ENCODE measurements around the gene PRR14L. TPM values are rescaled to one million over a fixed set of nuclear protein-coding genes. Genes with fewer than 3 reads are reported as not detected.
A peak's percentile ranks its signal among the peaks of the same experiment; 100 is the strongest.
"Not testable (repeated sequence)": the region's sequence is repeated elsewhere in the genome, so short reads cannot be mapped to it uniquely, and the experiment has no call there.

The PRR14L gene
- total RNA-seq, 6 experiments from 2014 or later: 28.4 to 39.6 (median 34.2) TPM

GRCh38 chr22:31748490-31748889 lies 1.4 kb downstream of the PRR14L start:
- Mint-ChIP-seq H3K4me1 (ENCODE audit: low read depth) (peaks cover 38% of the 10 kb centered on the region), H3K4me3 (peak overlapping the region; percentile 94), H3K27me3 (ENCODE audit: insufficient read depth) (peaks cover 2% of the 10 kb centered on the region; the same call in 1 of the 2 replicates), H3K9me3 (no peaks in the 10 kb centered on the region), H3K36me3 (ENCODE audit: low read depth) (peaks cover 15% of the 10 kb centered on the region), H3K27ac (peak overlapping the region; percentile 78)
- DNase-seq: peak; percentile 8
- TF ChIP-seq CTCF (IDR thresholded peaks at IDR 0.05): no peak

- no peaks in the 10 kb centered on the region for H3K27me3 Mint-ChIP-seq (ENCODE audit: insufficient read depth)
- peaks cover 20% of the 10 kb centered on the region for H3K36me3 Mint-ChIP-seq (ENCODE audit: low read depth)
- H3K27ac Mint-ChIP-seq: peak overlapping the region; percentile 51
- no peak for DNase-seq
- H3K4me1 Mint-ChIP-seq (ENCODE audit: low read depth): peaks cover 31% of the 10 kb centered on the region
- TF ChIP-seq CTCF (IDR thresholded peaks at IDR 0.05): no peak
- peak overlapping the region; percentile 94 for H3K4me3 Mint-ChIP-seq
- no peaks in the 10 kb centered on the region for H3K9me3 Mint-ChIP-seq
Measured at GRCh38 chr22:31747441-31747840, 2.5 kb downstream of the PRR14L start.

- H3K9me3 Mint-ChIP-seq: no peaks in the 10 kb centered on the region
- peaks cover 40% of the 10 kb centered on the region for H3K4me1 Mint-ChIP-seq (ENCODE audit: low read depth)
- DNase-seq: no peak
- H3K27ac Mint-ChIP-seq: no peak overlapping the region
- peaks cover 27% of the 10 kb centered on the region for H3K36me3 Mint-ChIP-seq (ENCODE audit: low read depth)
- no peak overlapping the region for H3K4me3 Mint-ChIP-seq
- no peaks in the 10 kb centered on the region for H3K27me3 Mint-ChIP-seq (ENCODE audit: insufficient read depth)
- no peak for TF ChIP-seq CTCF (IDR thresholded peaks at IDR 0.05)
Measured at GRCh38 chr22:31743871-31744270, 6.1 kb downstream of the PRR14L start.

GRCh38 chr22:31742682-31743081 lies 7.2 kb downstream of the PRR14L start:
- Mint-ChIP-seq H3K27ac (no peak overlapping the region), H3K4me1 (ENCODE audit: low read depth) (peaks cover 35% of the 10 kb centered on the region), H3K27me3 (ENCODE audit: insufficient read depth) (no peaks in the 10 kb centered on the region), H3K9me3 (no peaks in the 10 kb centered on the region), H3K36me3 (ENCODE audit: low read depth) (peaks cover 30% of the 10 kb centered on the region), H3K4me3 (no peak overlapping the region)
- no peak for DNase-seq
- no peak for TF ChIP-seq CTCF (IDR thresholded peaks at IDR 0.05)

GRCh38 chr22:31742115-31742514 lies 7.8 kb downstream of the PRR14L start:
- no peak for TF ChIP-seq CTCF (IDR thresholded peaks at IDR 0.05)
- DNase-seq: no peak
- Mint-ChIP-seq H3K36me3 (ENCODE audit: low read depth) (peaks cover 27% of the 10 kb centered on the region), H3K4me1 (ENCODE audit: low read depth) (peaks cover 30% of the 10 kb centered on the region; the same call in 1 of the 2 replicates), H3K9me3 (no peaks in the 10 kb centered on the region), H3K4me3 (no peak overlapping the region), H3K27ac (no peak overlapping the region; the same call in 1 of the 2 replicates), H3K27me3 (ENCODE audit: insufficient read depth) (no peaks in the 10 kb centered on the region)

- H3K27ac Mint-ChIP-seq; H3K27me3 Mint-ChIP-seq (ENCODE audit: insufficient read depth); H3K4me3 Mint-ChIP-seq; DNase-seq; H3K9me3 Mint-ChIP-seq: not testable (repeated sequence)
- Mint-ChIP-seq H3K36me3 (ENCODE audit: low read depth) (peaks cover 27% of the 10 kb centered on the region), H3K4me1 (ENCODE audit: low read depth) (peaks cover 31% of the 10 kb centered on the region)
Measured at GRCh38 chr22:31740314-31740713, 9.6 kb downstream of the PRR14L start.

Data from HFFc6 (cell line).